DND-41 (cell line): ENCODE measurements around the gene CLCNKB.

Source experiments
- ATAC-seq: fragments of 200-7000 bp; cut with Tn5 transposase; 3 replicates; pipeline ENCODE4 v1.9.1; 2021; ENCODE audit warnings: low read depth; ENCODE audit not compliant: insufficient read depth
- DNase-seq: peaks from one replicate; pipeline ENCODE4 v3.0.0-alpha.2; 2020
- H2AFZ ChIP-seq: 2 replicates; pipeline ENCODE4 v1.6.0; 2012; ENCODE audit warnings: low read depth, low read length
- H3K27ac ChIP-seq: 2 replicates; pipeline ENCODE4 v1.5.1; 2012; ENCODE audit warnings: low read length, inconsistent platforms
- H3K27me3 ChIP-seq: fragments of 200-600 bp; sonication (generic); 2 replicates; pipeline ENCODE4 v1.6.0; 2012; ENCODE audit warnings: low read length, mild to moderate bottlenecking, inconsistent platforms; ENCODE audit not compliant: insufficient read depth, poor library complexity
- H3K36me3 ChIP-seq: 2 replicates; pipeline ENCODE4 v1.5.1; 2012; ENCODE audit warnings: low read length, inconsistent platforms; ENCODE audit not compliant: insufficient read depth
- H3K4me1 ChIP-seq: 2 replicates; pipeline ENCODE4 v1.5.1; 2012; ENCODE audit warnings: mild to moderate bottlenecking, low read length; ENCODE audit not compliant: insufficient read depth
- H3K4me2 ChIP-seq: 2 replicates; pipeline ENCODE4 v1.6.0; 2012; ENCODE audit warnings: mild to moderate bottlenecking, moderate library complexity, low read length, inconsistent platforms; ENCODE audit not compliant: insufficient read depth
- H3K4me3 ChIP-seq, 2 experiments: fragments of 200-600 bp in 1 of 2; shearing (Covaris generic) in 1 of 2; 2 replicates each; pipeline ENCODE4 v1.5.1; 2012 to 2016; ENCODE audit warnings: inconsistent platforms in 2 of 2, low read length in 2 of 2, mild to moderate bottlenecking in 2 of 2, low read depth in 1 of 2, moderate library complexity in 1 of 2
- H3K79me2 ChIP-seq: 2 replicates; pipeline ENCODE4 v1.6.0; 2012; ENCODE audit warnings: low read length, inconsistent platforms; ENCODE audit not compliant: insufficient read depth
- H3K9ac ChIP-seq: 2 replicates; pipeline ENCODE4 v1.6.0; 2012; ENCODE audit warnings: low read depth, mild to moderate bottlenecking, inconsistent platforms, low read length, moderate library complexity
- H3K9me3 ChIP-seq: 2 replicates; pipeline ENCODE4 v1.5.1; 2012; ENCODE audit warnings: low read length, moderate library complexity, mild to moderate bottlenecking, inconsistent platforms; ENCODE audit not compliant: insufficient read depth, severe bottlenecking
- H4K20me1 ChIP-seq: 2 replicates; pipeline ENCODE4 v1.6.0; 2012; ENCODE audit warnings: low read length; ENCODE audit not compliant: insufficient read depth
- CTCF ChIP-seq: IDR thresholded peaks from 2 replicates; pipeline ENCODE4 v1.5.1; 2012; ENCODE audit warnings: borderline replicate concordance, low read length, moderate library complexity, mild to moderate bottlenecking; ENCODE audit not compliant: poor library complexity, severe bottlenecking; ENCODE audit errors: extremely low read depth
- EZH2 ChIP-seq: IDR thresholded peaks from 3 replicates; pipeline ENCODE4 v1.6.1; 2012; ENCODE audit warnings: borderline replicate concordance, low read depth, mild to moderate bottlenecking, moderate library complexity, low read length, inconsistent platforms; ENCODE audit not compliant: severe bottlenecking

The CLCNKB gene

DNA sequence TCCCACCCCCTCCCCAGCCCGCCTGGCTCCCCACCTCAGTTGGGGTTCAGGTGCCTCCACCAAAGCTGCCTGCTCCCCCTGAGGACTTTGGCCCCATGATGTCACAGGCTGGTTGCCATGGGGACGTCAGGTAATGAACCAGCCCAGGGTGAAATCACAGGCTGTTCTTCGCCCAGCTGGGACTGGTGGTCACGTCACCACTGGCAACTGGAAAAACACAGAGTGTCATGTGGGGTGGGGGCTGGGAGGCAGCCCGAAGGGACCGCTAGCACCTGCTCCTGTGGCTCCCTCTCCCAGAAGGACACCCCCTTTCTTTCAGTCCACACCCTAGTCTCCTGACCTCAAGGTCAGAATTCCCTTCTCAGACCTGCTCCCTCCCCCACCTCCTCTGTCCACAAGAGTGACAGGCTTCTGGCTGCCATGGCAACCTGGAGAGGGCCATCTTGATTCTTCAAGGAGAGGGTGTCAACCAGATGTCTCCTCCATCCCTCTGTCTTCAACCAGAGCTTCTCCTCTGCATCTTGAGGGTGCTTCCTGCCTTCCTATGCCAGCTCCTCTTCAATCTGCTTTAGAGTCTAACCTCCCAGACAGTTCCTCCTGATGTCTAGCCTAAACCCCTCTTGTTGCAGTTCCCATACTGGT lies 23.7 kb downstream of the CLCNKB start:
- Histone ChIP-seq H3K4me2 (no peak overlapping the region), H2AFZ (no peak overlapping the region), H3K9me3 (no peaks in the 10 kb centered on the region), H3K79me2 (no peaks in the 10 kb centered on the region), H3K4me1 (no peaks in the 10 kb centered on the region), H3K27me3 (no peaks in the 10 kb centered on the region), H4K20me1 (peaks cover 9% of the 10 kb centered on the region), H3K9ac (no peak overlapping the region), H3K36me3 (no peaks in the 10 kb centered on the region), H3K27ac (no peak overlapping the region), H3K4me3 (no peak overlapping the region)
- DNase-seq (no peak), ATAC-seq (no peak)
- no peak for TF ChIP-seq EZH2
- no peak for TF ChIP-seq CTCF

DNA sequence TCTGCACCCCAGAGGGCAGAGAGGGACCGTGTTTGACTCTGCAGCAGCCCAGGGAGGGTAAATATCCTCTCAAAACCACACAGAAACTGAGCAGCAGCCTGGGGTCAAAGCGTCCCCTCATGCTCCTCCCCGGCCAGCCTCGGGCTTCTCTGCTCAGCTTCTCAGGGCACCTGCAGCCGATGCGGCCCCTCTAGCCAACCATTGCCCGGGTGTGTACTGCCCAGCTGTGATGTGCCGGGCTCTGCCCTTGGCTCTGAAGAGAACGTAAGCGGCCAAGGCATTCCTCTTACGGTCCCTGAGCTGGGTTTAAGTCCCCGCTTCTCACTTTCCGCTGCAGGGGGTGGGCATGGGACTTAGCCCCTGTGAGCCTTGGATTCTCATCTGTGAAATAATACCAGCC lies 24.4 kb downstream of the CLCNKB start:
- Histone ChIP-seq H3K9me3 (no peaks in the 10 kb centered on the region), H3K27ac (no peak overlapping the region), H3K4me1 (no peaks in the 10 kb centered on the region), H3K9ac (no peak overlapping the region), H2AFZ (no peak overlapping the region), H3K27me3 (no peaks in the 10 kb centered on the region), H4K20me1 (peaks cover 9% of the 10 kb centered on the region), H3K79me2 (no peaks in the 10 kb centered on the region), H3K36me3 (no peaks in the 10 kb centered on the region), H3K4me2 (no peak overlapping the region), H3K4me3 (no peak overlapping the region)
- DNase-seq (no peak), ATAC-seq (no peak)
- TF ChIP-seq EZH2 (no peak), CTCF (no peak)

GRCh38 chr1:16068356-16069270 lies 25.0 kb downstream of the CLCNKB start:
- no peak overlapping the region for H3K4me3 ChIP-seq
- no peaks in the 10 kb centered on the region for H3K36me3 ChIP-seq
- H3K27me3 ChIP-seq: no peaks in the 10 kb centered on the region
- TF ChIP-seq CTCF (no peak), EZH2 (no peak)
- no peaks in the 10 kb centered on the region for H3K79me2 ChIP-seq
- H3K9ac ChIP-seq: no peak overlapping the region
- ATAC-seq: no peak
- H3K4me1 ChIP-seq: no peaks in the 10 kb centered on the region
- DNase-seq: no peak
- no peaks in the 10 kb centered on the region for H3K9me3 ChIP-seq
- H3K4me2 ChIP-seq: no peak overlapping the region
- H3K27ac ChIP-seq: no peak overlapping the region
- H2AFZ ChIP-seq: no peak overlapping the region
- peaks cover 9% of the 10 kb centered on the region for H4K20me1 ChIP-seq
